Stimulated activated CD4-positive, alpha-beta T cell treated with anti-CD3 and anti-CD28 coated beads, TNF-alpha, amount 100 ng/mL, for 24 hours (primary cell): Measurements from ENCODE around the gene CNGA3.

Experiments used
- DNase-seq, 3 experiments: peaks; one replicate each; pipeline ENCODE4 v3.0.0-alpha.2; 2020; ENCODE audit warnings: low read depth in 3 of 3

CNGA3 gene

DNA sequence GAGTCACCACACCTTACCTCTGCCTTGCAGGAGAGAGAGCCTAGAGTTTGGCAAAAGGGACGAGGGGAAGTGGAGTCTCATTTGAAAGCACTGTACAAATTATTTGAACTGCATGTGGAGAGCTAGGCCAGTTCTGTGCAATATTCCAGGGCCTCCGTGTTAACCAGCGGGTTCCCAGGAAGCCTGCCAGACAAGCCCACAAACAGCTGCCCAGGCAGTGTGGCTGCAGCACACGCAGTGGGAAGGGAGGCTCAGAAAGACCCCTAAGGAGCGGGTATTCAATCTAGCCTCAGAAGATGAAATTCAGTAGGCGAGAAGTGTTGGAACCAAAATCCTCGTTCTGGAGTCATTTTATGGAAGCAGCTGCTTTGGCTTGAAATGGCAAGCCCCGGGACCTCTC lies 30.7 kb downstream of the CNGA3 start:
- no peak for DNase-seq

DNA sequence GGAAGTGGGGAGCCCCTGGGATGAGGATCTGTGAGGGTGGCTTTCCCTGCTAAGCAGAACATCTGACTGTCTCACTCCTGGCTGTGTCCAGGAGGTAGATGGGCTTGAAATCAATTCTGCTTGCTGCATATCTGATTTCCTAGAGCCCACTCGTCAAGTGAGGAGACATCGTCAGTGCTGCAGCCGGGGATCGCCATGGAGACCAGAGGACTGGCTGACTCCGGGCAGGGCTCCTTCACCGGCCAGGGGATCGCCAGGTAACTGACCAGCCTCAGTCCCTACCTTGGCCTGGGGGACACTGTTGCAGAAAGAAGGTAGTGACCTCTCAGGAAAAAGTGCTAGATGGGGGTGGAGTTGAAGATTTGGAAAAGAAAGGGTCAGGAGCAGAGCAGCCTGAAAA lies 31.3 kb downstream of the CNGA3 start:
- no peak for DNase-seq

DNA sequence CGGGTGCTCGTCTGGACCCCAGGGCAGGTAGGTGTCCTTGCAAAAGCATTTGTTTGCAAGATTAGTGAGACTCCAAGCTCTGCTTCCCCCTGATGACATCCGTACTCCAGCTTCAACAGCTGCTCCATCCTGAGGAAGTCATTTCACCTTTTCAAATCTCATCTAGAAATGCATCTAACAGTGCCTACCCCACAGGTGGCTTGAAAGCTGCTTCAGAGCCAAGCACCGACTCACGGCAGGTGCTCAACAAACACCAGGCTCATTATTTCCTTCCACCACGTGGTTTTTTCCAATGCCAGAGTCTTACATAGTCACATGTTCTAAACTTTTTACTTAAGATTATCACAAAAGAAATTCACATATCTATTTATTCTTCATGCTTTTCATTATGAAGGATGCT lies 31.9 kb downstream of the CNGA3 start:
- DNase-seq, result no peak

DNA sequence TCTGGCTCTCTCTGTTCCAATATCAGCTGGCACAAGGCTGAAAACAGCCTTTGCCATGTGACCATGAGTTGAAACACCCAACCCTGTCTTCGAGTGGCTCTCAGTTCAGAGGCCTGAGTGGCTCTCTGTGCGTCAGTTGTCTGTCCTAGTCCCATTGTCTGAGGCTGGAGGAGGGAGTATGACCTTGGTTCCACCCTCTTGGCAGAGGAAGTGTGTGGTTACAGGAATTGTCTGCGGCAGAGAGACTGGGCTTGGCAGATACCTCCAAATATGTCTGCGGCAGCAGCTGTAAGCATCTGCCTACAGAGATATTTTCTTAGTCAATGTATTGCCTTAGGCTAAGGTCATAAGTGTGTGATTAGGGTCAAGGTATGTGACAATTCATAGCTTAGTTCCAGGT lies 32.6 kb downstream of the CNGA3 start:
- DNase-seq, result no peak

DNA sequence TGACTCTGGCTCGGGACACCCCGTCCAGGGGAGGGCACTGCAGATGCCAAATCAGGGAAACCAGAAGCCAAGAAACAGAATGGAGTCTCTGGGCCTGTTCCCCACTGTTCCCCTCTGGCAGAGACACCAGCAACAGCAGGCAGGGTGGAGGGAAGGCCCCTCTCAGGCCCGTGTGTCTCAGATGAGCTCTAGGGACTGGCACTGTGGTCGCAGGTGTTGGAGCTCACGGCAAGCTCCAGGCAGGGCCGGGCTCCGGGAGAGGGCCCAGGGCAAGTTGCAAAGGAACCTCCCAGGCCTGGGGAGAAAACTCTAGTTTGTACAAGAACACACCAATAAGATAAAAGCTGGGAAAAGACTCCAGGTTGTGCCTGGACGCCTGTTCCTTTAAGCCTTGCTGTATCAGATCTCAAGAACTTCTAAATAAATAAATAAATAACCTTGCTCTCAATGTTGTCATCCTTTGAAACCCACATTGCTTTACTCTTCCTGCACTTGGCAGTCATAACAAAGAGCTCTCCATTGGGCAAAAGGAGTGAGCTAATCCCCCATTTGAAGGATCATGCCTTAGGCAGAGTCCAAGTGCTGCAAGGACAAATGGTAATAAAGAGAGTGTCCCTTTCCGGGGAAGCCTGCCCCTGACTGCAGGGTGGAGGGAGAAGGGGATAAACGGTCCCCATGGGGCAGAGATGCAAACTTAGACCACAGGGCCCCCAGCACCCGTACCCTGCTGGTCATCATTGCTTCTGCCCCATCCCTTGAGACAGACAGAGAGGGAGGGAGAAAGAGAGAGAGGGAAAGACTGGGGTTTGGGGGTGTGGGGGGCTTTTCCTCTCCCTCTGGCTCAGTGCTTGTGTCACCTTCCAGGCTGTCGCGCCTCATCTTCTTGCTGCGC lies 33.3 kb downstream of the CNGA3 start:
- DNase-seq, result no peak

DNA sequence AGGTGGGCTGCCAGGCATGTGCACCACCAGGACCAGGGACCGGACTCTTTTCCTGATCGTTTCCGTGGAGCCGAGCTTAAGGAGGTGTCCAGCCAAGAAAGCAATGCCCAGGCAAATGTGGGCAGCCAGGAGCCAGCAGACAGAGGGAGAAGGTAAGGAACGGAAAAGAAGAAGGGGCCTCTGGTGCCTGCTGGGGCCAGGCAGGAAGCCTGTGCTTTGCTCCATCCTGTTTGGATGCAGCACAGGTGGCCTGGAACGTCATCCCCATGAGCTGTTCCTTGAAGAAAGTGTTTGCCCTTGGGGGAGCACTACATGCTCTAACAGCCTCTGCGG lies 33.9 kb downstream of the CNGA3 start:
- DNase-seq, result no peak

DNA sequence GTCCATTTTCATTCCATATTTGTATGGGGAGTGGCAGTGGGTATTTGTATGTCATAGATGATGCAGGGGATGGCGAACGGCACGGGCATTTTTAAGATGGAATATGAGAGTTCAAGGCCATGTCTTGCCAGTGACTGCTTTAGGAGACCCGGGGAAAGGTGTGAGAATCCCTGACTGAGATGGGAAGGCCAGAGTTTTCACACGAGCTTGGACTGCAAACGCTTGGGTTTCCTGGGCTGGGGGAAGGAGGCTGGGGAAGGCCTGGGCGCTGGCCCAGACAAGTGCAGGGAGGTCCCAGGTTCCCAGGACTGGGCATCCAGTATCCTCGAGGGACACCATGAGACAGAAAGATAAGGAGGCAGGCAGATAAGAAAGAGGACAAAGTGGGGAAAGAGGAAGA lies 35.2 kb downstream of the CNGA3 start:
- DNase-seq, result no peak

DNA sequence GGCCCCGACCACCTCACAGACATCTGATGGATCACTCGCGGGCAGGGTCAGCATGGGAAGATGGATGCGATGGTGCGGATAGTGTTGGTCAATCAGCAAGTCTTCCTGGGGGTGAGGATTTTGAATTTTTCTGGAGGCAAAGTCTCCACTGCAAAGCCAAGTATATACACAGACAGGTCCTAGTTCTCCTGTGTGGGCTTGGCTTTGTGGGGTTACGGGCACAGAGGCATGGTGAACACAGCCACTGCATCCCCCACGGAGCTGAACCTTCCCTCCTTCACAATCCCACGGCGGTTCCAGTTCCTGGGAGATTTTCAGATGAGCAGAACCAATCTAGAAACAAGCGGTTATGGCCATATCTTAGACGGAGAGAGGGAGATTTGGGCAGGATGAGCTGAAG lies 35.8 kb downstream of the CNGA3 start:
- DNase-seq, result no peak

DNA sequence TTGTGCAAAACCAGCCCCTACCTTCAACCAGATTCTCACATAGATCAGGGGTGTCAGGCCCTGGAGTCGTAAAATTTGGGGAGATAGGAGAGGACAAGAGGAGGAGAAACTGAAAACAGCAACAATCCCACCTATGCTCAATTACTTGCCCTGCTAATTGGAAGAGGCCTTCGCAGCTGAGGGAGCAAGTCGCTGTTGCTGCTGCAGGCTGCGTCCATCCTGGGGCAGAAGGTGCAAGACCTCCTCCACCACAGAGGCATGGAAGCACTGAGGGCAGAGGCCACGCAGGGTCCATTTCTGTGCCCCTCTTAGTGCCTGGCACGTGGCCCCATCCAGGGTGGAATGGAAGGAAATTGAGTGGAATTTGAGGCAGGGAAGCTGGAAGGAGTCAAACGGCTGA lies 36.5 kb downstream of the CNGA3 start:
- no peak for DNase-seq

DNA sequence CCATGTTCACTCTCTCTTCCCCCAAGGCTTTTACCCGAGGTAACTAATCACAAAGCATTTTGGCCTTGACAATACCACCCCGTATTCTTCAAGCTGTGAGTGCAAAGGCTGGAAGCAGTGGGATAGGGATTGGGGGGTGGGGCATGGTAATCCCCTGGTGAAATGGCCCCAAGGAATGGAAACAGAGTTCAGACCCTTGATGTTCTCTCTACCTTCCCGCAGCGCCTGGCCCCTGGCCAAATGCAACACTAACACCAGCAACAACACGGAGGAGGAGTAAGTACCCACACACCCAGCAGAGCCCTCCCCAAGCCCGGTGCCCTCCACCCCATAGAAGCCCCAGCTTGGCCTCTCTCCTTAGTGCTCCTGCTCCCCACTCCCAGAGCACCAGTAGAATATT lies 36.9 kb downstream of the CNGA3 start:
- DNase-seq, result no peak

DNA sequence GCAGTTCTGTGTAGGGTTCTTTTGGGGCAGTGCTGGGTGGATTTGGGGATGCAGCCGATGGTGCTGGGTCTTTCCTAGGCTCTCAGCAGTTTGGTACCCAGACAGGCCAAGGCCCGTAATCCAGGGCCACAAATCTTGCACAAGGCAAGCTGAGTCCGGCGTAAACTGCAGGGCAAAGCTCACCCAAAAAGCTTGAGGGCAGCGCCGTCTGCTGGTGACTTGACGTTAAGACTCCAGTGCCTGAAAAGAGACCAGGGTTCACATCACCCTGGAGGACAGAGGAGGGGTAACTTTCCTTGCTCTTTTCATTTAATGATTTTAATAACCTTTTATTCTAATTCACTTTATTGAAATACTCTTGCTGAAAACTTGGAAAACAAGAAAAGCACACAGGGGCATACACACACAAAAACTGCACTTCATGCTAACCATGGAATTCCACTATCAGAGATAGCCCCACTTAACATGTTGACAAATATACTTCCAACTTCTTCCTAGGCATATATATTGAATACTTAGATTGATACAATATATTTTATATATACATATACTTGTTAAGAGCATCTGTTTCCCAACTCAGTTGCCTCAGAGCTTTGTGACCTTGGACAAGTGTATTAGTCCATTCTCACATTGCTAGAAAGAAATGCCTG lies 38.9 kb downstream of the CNGA3 start:
- DNase-seq, result peak; percentile 53 to 72 (median 59)

DNA sequence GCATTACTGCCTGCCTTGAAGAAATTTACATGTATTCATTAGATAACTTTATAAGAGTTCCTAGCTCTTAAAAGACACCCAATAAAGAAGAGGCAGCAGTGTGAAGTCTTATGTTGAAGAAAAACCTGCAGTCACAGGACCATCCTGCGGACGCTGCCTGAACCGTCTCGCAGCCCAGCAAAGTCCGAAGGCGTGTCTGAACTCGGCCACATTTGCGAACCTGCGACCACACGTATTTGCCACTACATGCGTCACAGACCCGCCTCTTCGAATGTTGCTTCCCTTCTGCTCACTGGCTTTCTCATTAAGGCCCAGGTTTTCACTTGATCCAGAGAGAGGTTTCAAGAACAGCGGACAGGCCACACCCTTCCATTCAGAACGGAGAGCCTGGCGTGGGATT lies 41.2 kb downstream of the CNGA3 start:
- no peak for DNase-seq

DNA sequence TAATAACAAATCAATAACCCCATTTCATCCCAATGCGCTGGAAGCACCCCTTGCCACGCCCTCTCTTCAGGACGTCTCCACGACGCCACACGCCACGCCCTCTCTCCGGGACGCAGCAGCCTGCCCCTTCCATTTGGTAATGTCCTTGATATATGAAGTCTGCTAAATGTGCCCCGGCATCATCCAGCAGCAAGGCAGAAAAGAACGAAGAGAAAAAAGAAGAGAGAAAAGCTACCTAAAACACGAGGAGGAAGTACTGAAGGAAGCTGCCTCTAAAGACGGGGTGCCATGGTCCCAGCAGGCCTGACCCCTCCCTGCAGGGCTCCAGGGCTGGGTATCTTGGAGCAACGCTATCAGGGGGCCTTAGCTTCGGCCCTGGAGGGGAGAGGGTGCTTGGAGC lies 41.8 kb downstream of the CNGA3 start:
- DNase-seq, result no peak

DNA sequence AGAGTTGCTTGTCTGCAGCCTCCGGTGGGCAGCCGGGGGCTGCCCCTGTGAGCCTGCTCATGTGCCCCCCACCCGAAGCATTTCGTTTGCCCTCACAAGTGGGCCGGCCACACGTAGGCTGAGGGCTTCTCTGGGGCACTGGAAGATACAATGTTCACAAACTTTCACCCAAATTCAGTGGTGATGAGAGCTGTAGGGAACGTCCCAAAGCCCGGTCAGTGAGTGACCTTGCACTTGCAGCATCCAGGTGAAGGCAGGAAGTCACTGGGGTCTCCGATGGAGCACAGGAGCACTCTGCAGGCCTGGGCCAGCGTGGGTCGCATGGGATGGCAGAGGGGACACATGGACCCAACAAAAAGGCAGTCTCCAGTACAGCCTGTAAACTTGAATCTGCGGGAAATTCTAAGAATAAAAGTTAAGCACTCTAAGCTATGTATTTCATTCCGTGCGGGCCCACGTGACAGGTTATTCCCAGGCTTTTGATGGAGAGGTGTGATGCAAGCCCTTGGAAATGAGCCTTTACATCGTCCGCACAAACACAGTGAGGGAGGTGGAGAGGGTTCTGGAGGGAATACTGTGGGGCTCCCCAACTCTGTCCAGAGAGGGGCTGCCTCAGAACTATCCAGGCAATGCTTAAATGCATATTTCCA lies 42.5 kb downstream of the CNGA3 start:
- DNase-seq, result no peak

DNA sequence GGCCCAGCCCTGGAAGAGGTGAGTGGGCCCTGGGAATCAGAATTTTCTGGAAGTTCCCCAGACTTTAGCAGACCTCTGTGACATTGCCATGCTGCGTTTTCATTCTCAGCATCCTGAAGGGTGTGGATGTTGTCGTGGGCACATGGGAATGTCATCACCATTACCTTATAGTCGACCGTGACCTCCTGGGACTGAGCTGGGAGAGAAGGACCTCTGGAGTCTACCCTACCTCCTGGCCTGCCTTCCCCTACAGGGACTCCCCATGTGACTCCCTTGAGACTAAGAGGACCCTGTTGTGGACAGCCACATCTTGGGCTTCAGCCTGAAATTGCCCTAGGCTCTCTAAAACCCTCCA lies 43.0 kb downstream of the CNGA3 start:
- DNase-seq, result no peak

DNA sequence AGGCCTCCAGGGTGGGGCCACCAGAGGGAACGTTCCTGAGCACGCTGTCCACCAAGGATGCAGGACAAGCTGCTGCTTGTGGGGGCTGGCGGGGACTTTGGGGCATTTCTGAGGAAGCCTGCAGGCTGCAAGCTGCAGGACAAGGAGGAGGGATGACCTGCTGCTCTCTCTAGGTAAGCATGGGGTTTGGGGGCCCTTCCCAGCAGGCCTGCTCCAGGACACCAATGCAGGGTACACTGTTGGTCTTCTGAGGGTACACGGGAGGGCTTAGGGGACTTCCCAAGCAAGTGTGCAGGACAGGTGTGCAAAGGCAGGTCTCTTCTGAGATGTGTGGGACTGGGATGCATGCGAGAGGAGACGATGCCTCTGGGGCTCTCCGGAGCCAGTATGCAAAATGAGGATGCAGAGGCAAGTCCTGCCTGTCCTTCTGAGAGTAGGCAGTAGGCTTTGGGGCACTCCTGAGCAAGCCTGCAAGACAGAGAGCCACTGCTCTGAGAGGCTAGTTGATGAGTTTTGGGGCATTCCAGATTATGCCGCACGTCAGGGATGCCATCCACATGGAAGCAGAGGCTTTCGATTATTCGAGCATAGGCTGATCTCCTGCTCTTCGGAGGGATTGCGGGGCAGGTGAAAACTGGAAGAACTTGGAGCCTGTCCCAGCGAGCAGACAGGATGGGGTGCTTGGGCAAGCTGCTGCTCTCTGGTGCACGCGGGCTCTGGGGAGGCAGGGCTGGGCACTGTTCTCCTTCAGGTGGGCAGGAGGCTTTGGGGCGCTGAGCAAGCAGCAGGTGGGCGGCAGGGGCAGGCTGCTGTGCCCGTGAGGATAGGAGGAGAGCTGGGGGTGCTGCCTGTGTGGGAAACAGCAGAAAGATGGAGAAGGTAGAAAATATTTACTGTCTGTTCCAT lies 44.6 kb downstream of the CNGA3 start:
- DNase-seq, result no peak

DNA sequence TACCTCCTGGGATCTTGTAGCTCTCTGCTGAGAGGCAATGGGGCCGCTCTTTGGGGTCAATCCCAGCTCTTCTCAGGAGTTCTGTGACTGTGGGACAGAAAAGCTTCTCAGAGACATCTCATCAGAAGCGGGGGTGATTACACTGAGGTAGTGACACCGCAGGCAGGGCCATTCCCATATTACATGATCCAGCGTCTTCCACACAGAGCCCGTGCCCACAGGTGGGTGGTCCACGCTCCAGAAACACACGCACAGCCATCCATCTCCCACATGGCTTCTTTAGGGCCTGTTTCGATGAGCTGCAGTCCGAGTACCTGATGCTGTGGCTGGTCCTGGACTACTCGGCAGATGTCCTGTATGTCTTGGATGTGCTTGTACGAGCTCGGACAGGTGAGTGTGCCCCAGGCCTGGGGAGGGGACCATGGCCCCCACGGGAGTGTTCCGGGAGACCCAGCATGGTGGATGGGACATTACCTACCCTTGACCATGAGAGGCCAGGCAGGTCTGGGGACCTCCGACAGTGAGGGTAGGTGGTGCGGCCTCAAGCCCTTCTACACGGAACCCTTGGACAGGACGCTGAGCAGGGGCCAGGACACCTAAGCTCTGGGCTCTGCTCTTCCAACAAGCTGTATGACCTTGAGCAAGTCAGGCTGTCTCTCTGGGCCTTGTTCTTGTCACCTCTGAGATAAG lies 45.5 kb downstream of the CNGA3 start:
- no peak for DNase-seq

DNA sequence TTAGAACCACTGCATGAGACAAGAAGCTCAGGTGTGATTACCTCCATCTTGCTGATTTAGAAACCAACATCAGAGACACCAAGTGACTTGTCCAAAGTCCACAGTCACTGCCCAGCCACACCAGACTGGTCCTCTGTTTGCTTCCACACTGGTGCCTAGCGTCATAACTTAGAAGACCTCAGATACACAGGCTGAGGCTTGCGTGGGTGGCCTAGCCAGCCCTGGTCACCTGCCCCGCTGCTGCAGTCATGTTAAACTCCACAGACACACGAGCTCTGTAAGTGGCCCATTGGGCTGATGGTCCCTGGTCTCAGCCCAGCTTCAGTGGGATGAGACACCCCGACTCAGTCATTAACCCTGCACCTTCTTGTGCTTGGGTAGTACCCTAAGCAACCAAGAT lies 47.1 kb downstream of the CNGA3 start:
- DNase-seq, result no peak

DNA sequence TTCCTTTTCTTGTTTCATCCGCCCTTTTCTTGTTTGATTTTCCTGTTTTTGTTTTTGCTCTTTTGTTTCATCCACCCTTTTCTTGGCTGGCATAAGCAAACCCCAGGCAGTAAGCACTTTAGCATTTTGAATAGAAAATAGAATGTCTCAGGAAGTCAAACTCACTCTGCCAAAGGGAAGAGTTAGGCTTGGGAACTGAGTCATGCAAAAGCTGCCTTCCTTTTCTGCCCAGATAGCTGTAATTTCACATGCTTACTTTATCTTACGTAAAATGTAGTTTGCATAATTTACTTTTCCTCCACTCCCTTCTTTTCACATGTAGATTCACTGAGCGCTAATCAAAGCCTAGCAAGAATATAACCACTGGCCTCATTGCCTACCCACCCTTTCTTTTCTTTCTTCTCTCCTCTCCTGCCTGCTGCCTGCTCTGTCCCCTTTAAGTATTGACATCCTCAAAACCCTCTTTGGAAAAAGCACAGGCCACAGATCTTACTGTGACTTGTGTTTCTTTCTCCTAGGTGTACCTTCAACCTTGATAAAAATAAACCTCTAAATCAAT lies 48.4 kb downstream of the CNGA3 start:
- no peak for DNase-seq

DNA sequence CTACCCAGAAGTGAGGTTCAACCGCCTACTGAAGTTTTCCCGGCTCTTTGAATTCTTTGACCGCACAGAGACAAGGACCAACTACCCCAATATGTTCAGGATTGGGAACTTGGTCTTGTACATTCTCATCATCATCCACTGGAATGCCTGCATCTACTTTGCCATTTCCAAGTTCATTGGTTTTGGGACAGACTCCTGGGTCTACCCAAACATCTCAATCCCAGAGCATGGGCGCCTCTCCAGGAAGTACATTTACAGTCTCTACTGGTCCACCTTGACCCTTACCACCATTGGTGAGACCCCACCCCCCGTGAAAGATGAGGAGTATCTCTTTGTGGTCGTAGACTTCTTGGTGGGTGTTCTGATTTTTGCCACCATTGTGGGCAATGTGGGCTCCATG lies 49.7 kb downstream of the CNGA3 start:
- DNase-seq, result no peak

DNA sequence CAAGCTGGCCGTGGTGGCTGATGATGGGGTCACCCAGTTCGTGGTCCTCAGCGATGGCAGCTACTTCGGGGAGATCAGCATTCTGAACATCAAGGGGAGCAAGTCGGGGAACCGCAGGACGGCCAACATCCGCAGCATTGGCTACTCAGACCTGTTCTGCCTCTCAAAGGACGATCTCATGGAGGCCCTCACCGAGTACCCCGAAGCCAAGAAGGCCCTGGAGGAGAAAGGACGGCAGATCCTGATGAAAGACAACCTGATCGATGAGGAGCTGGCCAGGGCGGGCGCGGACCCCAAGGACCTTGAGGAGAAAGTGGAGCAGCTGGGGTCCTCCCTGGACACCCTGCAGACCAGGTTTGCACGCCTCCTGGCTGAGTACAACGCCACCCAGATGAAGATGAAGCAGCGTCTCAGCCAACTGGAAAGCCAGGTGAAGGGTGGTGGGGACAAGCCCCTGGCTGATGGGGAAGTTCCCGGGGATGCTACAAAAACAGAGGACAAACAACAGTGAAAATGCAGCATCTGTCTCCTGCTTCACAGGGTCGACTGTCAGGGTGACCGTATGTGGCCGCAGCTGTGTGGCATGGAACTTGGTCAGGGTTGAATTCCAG lies 50.6 kb downstream of the CNGA3 start:
- no peak for DNase-seq
